Thyroid gland (tissue), 4 donors: ENCODE data around the gene SPEG. TPM values are rescaled to one million over a fixed set of nuclear protein-coding genes. Genes with fewer than 3 reads are reported as not detected.

Experiments
- DNase-seq, 2 donors: peaks; one replicate each; pipeline ENCODE4 v3.0.0-alpha.2; 2019
- H3K27ac ChIP-seq, 3 donors: fragments of 200-600 bp; sonication (generic); 1 replicate in 2 of 3; 2 replicates in 1 of 3; pipeline ENCODE4 v1.5.1; 2016 to 2019; ENCODE audit warnings: mild to moderate bottlenecking in 1 of 3, moderate library complexity in 1 of 3
- H3K27me3 ChIP-seq: fragments of 200-600 bp; sonication (generic); one replicate; pipeline ENCODE4 v1.5.1; 2019
- H3K36me3 ChIP-seq, 2 donors: fragments of 200-600 bp; sonication (generic); one replicate each; pipeline ENCODE4 v1.5.1; 2016 to 2019
- H3K4me1 ChIP-seq, 2 donors: fragments of 200-600 bp; sonication (generic); one replicate each; pipeline ENCODE4 v1.5.1; 2017 to 2019
- H3K4me3 ChIP-seq, 3 donors: fragments of 200-600 bp; sonication (generic); replicated peaks in 1 of 3; 1 replicate in 2 of 3; 2 replicates in 1 of 3; pipeline ENCODE4 v1.5.1; 2016; ENCODE audit warnings: mild to moderate bottlenecking in 1 of 3
- H3K9me3 ChIP-seq: fragments of 200-600 bp; sonication (generic); one replicate; pipeline ENCODE4 v1.5.1; 2017
- CTCF ChIP-seq, 6 experiments: fragments of 200-600 bp in 3 of 6; fragments of 450-650 bp in 3 of 6; sonication (generic) in 3 of 6; IDR thresholded peaks; one replicate each; pipeline ENCODE4 v1.5.1; 2016 to 2019; ENCODE audit warnings: antibody characterized with exemption in 6 of 6, mild to moderate bottlenecking in 2 of 6, inconsistent platforms in 1 of 6, moderate library complexity in 1 of 6
- POLR2A ChIP-seq, 2 donors: fragments of 450-650 bp; IDR thresholded peaks; one replicate each; pipeline ENCODE4 v1.6.1; 2017; ENCODE audit warnings: antibody characterized with exemption in 2 of 2, mild to moderate bottlenecking in 2 of 2, moderate library complexity in 1 of 2
- WGBS, 2 donors: methylation state at CpG; one replicate each; pipeline ENCODE4 v1.1.5; 2017; 5-methylcytosine and 5-hydroxymethylcytosine counted together
- intact Hi-C: fragments of 100-400 bp; cut with DNase I; formaldehyde crosslinking; loops from one replicate; pipeline ENCODE4 v1.15.1; 2023
- total RNA-seq, 4 donors: library from RNA; depleted of rRNA; stranded (reverse); fragments of >200 nt; gene quantifications; one replicate each; pipeline ENCODE4 v1.2.3, GENCODE V29; 2016

SPEG gene
- total RNA-seq, 4 donors from 2014 or later, result 1.9 to 3.5 (median 3.3) TPM

- intact Hi-C loops, result no loop called here
- no peak for DNase-seq
- peaks cover 0 to 5% of the 10 kb centered on the region in 2 donors for H3K36me3 ChIP-seq
- H3K27me3 ChIP-seq, result no peaks in the 10 kb centered on the region
- H3K4me1 ChIP-seq, result peaks cover 21 to 24% of the 10 kb centered on the region in 2 donors
- no peaks in the 10 kb centered on the region for H3K9me3 ChIP-seq
- no peak for TF ChIP-seq POLR2A (IDR thresholded peaks at IDR 0.05)
- WGBS, 2 donors, result 77 to 79% methylated on average over 4 of the region's 4 CpGs
- H3K4me3 ChIP-seq, result no peak overlapping the region
- H3K27ac ChIP-seq, result no peak overlapping the region
These were observed 111.3 kb downstream of the SPEG start for GRCh38 chr2:219545943-219546352.

GRCh38 chr2:219547621-219548020 lies 113.0 kb downstream of the SPEG start:
- intact Hi-C loops, result loop anchor here (2.0 kb wide), 1 partner anchor 51 kb away; no protein-coding TSS in a partner anchor
- TF ChIP-seq CTCF (IDR thresholded peaks at IDR 0.05), result no peak
- no peak for TF ChIP-seq POLR2A (IDR thresholded peaks at IDR 0.05)
- no peaks in the 10 kb centered on the region for H3K9me3 ChIP-seq
- no peak for DNase-seq
- no peak overlapping the region for H3K27ac ChIP-seq
- 96 to 98% methylated on average over 12 to 25 of the region's 26 CpGs for WGBS, 2 donors
- H3K4me3 ChIP-seq, result no peak overlapping the region
- no peaks in the 10 kb centered on the region for H3K36me3 ChIP-seq
- H3K4me1 ChIP-seq, result peaks cover 21 to 25% of the 10 kb centered on the region in 2 donors
- no peaks in the 10 kb centered on the region for H3K27me3 ChIP-seq

Other genes starting within 250 kb of the SPEG start
- 100 to 1,000 TPM in 2 of 4 donors, 10 to 100 TPM in 2; 78.7 to 131 (median 92.0) TPM for gene ZFAND2B, start 228.1 kb upstream of the SPEG start, total RNA-seq
- gene ABCB6, start 215.9 kb upstream of the SPEG start, total RNA-seq, result 10 to 100 TPM; 29.6 to 96.8 (median 63.6) TPM
- 10 to 100 TPM; 48.8 to 59.3 (median 54.6) TPM for gene ATG9A, start 205.2 kb upstream of the SPEG start, total RNA-seq
- 10 to 100 TPM; 38.1 to 66.4 (median 45.5) TPM for gene ANKZF1, start 205.0 kb upstream of the SPEG start, total RNA-seq
- gene GLB1L, start 189.4 kb upstream of the SPEG start, total RNA-seq, result 10 to 100 TPM; 12.9 to 24.6 (median 14.9) TPM
- 10 to 100 TPM; 19.5 to 33.0 (median 24.9) TPM for gene STK16, start 189.4 kb upstream of the SPEG start, total RNA-seq
- not detected for gene TUBA4B, start 181.6 kb upstream of the SPEG start, total RNA-seq
- gene TUBA4A, start 180.9 kb upstream of the SPEG start, total RNA-seq, result 10 to 100 TPM; 21.0 to 72.4 (median 34.8) TPM
- gene DNAJB2, start 155.5 kb upstream of the SPEG start, total RNA-seq, result 100 to 1,000 TPM in 3 of 4 donors, 10 to 100 TPM in 1; 79.0 to 127 (median 116) TPM
- 1 to 10 TPM in 3 of 4 donors, not detected in 1; 1.9 to 4.6 (median 4.4) TPM for gene PTPRN, start 125.4 kb upstream of the SPEG start, total RNA-seq
- gene RESP18, start 102.1 kb upstream of the SPEG start, total RNA-seq, result not detected
- gene DNPEP, start 46.9 kb upstream of the SPEG start, total RNA-seq, result 10 to 100 TPM; 35.9 to 49.5 (median 41.6) TPM
- 10 to 100 TPM; 26.7 to 54.4 (median 28.7) TPM for gene DES, start 16.5 kb upstream of the SPEG start, total RNA-seq
- gene GMPPA, start 64.0 kb downstream of the SPEG start, total RNA-seq, result 10 to 100 TPM; 26.5 to 50.6 (median 42.6) TPM
- gene ASIC4, start 79.6 kb downstream of the SPEG start, total RNA-seq, result not detected
- gene CHPF, start 109.0 kb downstream of the SPEG start, total RNA-seq, result 100 to 1,000 TPM in 3 of 4 donors, 10 to 100 TPM in 1; 57.2 to 194 (median 141) TPM
- 10 to 100 TPM in 1 of 4 donors, 1 to 10 TPM in 3; 4.6 to 10.9 (median 5.4) TPM for gene TMEM198, start 109.2 kb downstream of the SPEG start, total RNA-seq
- 100 to 1,000 TPM; 142 to 200 (median 170) TPM for gene OBSL1, start 136.7 kb downstream of the SPEG start, total RNA-seq
- 1 to 10 TPM in 1 of 4 donors, under 1 TPM in 2, not detected in 1; 0.50 to 1.1 (median 0.81) TPM for gene INHA, start 137.5 kb downstream of the SPEG start, total RNA-seq
- gene STK11IP, start 163.0 kb downstream of the SPEG start, total RNA-seq, result 10 to 100 TPM; 14.6 to 25.0 (median 19.7) TPM
- gene SLC4A3, start 192.8 kb downstream of the SPEG start, total RNA-seq, result 1 to 10 TPM; 1.2 to 3.2 (median 2.8) TPM